Stimulated activated CD4-positive, alpha-beta T cell treated with anti-CD3 and anti-CD28 coated beads, Interleukin-12 subunit alpha, Interleukin-12 subunit beta, amount 100 ng/mL, for 24 hours (primary cell): Measurements from ENCODE around the gene PSMG2.

Experiments
- DNase-seq, 2 experiments: peaks; one replicate each; pipeline ENCODE4 v3.0.0-alpha.2; 2020; ENCODE audit warnings: low read depth in 2 of 2

The PSMG2 gene

GRCh38 chr18:12765586-12765985 lies 62.7 kb downstream of the PSMG2 start:
- DNase-seq: no peak

- no peak for DNase-seq
Measured at GRCh38 chr18:12766986-12767433, 64.2 kb downstream of the PSMG2 start.

DNA sequence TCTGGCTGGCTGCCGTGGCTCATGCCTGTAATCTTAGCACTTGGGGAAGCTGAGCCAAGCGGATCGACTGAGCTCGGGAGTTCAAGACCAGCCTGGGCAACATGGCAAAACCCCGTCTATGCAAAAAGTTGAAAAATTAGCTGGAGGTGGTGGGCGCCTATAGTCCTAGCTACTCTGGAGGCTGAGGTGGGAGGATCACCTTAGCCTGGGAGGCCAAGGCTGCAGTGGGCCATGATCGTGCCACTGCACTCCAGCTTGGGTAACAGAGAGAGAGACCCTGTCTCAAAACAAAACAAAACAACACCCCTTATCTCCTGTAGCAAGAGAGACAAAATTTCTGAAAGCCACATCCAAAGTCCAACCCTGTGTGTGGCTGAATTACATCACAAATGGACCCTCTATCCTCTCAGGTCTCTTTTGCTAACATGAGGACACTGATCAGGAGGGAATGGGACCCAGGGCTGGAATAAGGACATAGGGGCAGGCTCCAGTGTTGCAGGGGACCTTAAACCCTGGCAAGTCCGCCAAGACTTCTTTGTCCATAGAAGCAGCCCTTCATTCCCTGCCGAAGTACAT lies 64.8 kb downstream of the PSMG2 start:
- no peak for DNase-seq

- DNase-seq: no peak
Measured at GRCh38 chr18:12768625-12769024, 65.8 kb downstream of the PSMG2 start.

GRCh38 chr18:12769136-12769535 lies 66.3 kb downstream of the PSMG2 start:
- DNase-seq: no peak

- DNase-seq: no peak
Measured at GRCh38 chr18:12769644-12770440, 67.0 kb downstream of the PSMG2 start.

GRCh38 chr18:12770469-12771219 lies 67.8 kb downstream of the PSMG2 start:
- no peak for DNase-seq

DNA sequence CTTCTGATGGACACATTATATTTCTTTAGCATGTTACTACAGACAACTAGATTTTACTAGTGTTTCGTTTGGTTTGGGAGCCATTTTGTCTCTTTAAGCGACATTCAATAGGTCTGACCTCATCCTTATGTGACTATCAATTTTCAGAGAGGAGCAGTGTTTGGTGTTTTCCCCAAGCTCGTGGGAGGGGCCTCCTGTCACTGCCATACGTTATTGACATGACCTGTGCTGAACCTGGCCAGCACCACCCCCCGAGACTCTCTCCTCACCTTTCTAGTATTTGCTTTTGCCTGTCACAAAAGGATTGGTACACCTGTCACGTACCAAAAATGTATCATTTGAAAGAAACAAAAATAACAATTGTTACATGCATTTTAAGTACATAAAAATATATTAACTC lies 69.3 kb downstream of the PSMG2 start:
- no peak for DNase-seq

- DNase-seq: no peak
Measured at GRCh38 chr18:12773369-12773768, 70.5 kb downstream of the PSMG2 start.

DNA sequence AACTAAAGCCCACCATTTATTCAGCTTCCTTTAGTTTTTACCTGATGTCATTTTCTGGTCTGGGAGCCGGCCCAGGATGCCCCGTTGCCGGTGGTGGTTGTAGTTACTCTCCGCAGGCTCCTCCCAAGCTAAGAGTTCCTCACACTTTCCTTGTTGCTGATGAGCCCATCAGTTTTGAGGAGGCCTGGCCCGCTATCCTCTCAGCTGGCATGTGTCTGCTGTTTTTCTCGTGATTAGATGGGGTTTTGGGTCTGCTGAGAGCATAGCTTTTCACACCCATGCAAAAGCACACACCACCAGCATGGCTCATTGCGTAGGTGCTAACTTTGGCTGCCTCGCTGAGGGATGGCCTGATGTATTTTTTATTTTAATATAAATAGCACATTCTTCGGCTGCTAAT lies 72.1 kb downstream of the PSMG2 start:
- no peak for DNase-seq
